GM18861 (cell line): ENCODE measurements around the gene LYPD6.

Experiments used
- ATAC-seq: cut with Tn5 transposase; IDR thresholded peaks from one replicate; pipeline ENCODE4 v1.9.1; 2021; ENCODE audit not compliant: unreplicated experiment

Gene LYPD6

GRCh38 chr2:149346272-149346671 lies 15.9 kb downstream of the LYPD6 start:
- ATAC-seq = no peak

DNA sequence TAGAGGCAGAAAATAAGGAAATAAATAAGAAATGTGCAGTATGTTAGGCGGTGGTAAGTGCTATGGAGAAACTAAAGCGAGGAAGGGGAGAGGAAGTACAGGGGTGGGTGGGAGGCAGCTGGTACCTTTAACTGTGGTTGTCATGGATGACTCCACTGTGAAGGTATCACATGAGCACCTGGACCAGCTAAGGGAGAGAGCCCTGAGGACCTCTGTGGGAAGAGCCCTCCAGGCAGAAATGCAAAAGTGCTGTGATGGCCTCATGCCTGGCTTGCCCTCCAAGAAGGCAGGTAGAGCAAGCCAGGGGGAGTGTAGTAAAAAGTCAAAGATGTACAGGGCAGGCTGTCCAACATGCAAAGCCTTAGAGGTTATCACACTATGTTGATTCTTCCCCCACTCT lies 17.9 kb downstream of the LYPD6 start:
- no peak for ATAC-seq

GRCh38 chr2:149353421-149353820 lies 23.0 kb downstream of the LYPD6 start:
- ATAC-seq = no peak

GRCh38 chr2:149355716-149356422 lies 25.5 kb downstream of the LYPD6 start:
- no peak for ATAC-seq

- ATAC-seq = no peak
Observed at GRCh38 chr2:149357058-149357457, 26.7 kb downstream of the LYPD6 start.

DNA sequence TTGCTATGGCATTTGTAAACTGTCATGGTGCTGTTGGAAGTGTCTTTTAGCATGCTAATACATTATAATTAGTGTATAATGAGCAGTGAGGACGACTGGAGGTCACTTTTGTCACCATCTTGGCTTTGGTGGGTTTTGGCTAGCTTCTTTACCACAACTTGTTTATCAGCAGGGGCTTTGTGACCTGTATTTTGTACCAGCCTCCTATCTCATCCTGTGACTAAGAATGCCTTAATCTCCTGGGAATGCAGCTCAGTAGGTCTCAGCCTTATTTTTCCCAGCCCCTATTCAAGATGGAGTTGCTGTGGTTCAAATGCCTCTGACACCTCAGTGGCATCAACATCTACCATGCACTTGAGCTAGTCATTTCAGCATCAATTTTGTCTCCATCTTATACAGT lies 29.7 kb downstream of the LYPD6 start:
- no peak for ATAC-seq

DNA sequence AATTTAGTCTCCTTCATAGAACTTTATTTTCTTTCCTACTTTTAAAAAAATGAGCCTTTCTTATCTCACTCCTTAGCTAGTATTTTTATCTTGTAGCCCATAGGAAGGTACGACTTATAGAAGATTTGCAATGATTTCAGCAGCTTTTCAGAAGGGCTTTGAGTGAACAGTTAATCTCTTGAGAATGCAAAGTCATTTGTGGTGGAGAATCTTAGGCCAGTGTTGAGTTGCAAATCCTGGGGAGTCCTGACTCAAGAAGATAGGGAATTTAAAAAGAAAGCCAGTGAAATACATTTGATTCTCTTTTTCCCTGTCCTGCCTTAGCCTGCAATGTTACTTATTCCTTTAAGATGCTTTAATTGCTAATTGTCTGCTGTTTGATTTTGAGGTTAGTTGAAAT lies 33.6 kb downstream of the LYPD6 start:
- ATAC-seq = no peak

- no peak for ATAC-seq
Observed at GRCh38 chr2:149364839-149365238, 34.5 kb downstream of the LYPD6 start.

GRCh38 chr2:149365931-149366583 lies 35.7 kb downstream of the LYPD6 start:
- ATAC-seq = no peak

DNA sequence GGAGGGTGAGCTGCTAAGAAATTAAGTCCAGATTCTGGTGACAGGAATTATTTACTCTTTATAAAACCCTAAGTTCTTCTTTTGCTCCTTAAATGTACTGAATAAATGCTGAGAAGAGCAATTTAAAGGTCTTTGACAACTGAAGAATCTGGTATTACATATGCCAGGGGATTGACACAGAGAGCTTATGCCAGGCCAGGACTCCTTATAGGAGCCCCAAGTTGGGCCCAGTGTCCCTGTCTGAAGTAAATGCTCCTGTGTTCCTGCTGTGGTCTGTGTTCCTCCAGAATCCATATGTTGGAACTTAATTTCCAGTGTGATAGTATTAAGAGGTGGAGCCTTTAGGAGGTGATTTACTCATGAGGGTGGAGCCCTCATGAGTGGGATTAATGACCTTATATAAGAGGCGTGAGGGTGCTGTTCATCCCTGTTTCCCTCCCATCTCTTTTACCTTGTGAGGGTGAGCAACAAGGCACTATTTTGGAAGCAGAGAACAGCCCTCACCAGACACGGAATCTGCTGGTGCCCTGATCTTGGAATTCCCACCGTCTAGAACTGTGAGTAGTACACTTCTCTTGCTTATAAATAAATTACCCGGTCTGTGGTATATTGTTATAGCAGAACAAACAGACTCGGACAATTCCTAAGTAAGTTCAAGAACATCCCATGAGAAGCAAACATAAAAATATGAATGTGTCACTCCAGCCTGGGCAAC lies 39.8 kb downstream of the LYPD6 start:
- ATAC-seq = no peak

- ATAC-seq = no peak
Observed at GRCh38 chr2:149371476-149371875, 41.1 kb downstream of the LYPD6 start.

DNA sequence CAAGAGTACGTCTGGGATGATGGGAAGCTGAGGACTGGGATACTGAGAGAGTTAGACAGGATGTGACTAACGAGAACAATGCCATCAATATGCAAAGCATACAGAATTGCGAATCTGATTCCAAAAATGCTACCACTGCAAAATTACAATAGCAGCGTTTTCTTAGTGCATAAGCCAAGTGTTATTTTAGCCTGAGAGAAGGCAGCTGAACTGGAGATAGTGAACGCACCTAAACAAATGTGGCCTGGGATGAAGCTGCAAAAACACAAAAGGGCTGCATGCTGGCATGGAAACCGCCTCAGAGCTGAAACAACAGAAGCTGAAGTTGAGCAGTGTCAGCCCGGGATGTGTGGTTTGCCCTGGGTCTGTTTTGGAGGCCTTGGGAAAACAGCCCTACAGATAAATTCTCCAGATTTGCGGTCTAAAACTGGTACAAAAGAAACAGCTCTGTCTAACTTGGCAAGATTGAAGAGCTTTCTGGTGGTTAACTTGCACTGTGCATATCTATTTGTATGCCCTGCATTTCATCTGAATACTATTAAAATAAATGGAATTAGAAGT lies 45.5 kb downstream of the LYPD6 start:
- no peak for ATAC-seq

- no peak for ATAC-seq
Observed at GRCh38 chr2:149380205-149380604, 49.8 kb downstream of the LYPD6 start.

- ATAC-seq = no peak
Observed at GRCh38 chr2:149383340-149383739, 53.0 kb downstream of the LYPD6 start.

DNA sequence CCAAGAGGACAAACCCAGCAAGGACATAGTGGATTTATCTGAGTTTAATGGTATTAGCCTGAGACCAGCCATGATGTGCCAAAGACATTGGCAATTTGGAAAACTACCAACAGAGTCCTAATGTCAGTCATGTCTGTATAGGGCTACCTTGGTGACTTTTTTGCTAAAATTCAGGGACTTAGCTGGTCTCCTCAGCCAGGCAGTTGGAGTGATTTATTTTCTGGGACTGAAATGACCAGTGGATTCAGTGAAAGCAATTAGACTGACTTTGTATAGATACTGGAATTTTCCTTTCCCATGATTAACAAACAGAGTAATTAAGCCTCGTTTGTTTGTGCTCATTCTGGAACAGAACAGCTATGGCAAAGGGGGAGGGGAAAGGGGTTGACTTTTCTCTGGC lies 55.0 kb downstream of the LYPD6 start:
- ATAC-seq = no peak

- ATAC-seq = no peak
Observed at GRCh38 chr2:149387411-149387810, 57.0 kb downstream of the LYPD6 start.

GRCh38 chr2:149388120-149388816 lies 57.9 kb downstream of the LYPD6 start:
- no peak for ATAC-seq

GRCh38 chr2:149389506-149390167 lies 59.2 kb downstream of the LYPD6 start:
- ATAC-seq = no peak

- ATAC-seq = no peak
Observed at GRCh38 chr2:149393614-149394013, 63.2 kb downstream of the LYPD6 start.

GRCh38 chr2:149394864-149395263 lies 64.5 kb downstream of the LYPD6 start:
- no peak for ATAC-seq
